Measurements from ENCODE around the gene SDF2. TPM values are rescaled to one million over a fixed set of nuclear protein-coding genes. Genes with fewer than 3 reads are reported as not detected.

The SDF2 gene
- total and polyA plus RNA-seq, 9 of the 15 experiments (the other 6 are each of a cell fraction or from before 2014, with no cell fraction given): 41.2 to 132 (median 65.6) TPM

- no peak for TF ChIP-seq ID3 (CRISPR knock-in tag; IDR thresholded peaks at IDR 0.05)
- TF ChIP-seq ID3 (tag; IDR thresholded peaks at IDR 0.05): no peak
These were observed 6.5 kb downstream of the SDF2 start (continued) for GRCh38 chr17:28655160-28655559.

- BruUV-seq (replicated peaks): no TSS peak
- peaks cover 21% of the 10 kb centered on the region for H3K79me2 ChIP-seq (ENCODE audit: control insufficient read depth, insufficient read depth, low read length)
- no peak overlapping the region for H3K9ac ChIP-seq (ENCODE audit: insufficient read depth in 1 of 2, low read depth in 2 of 2, low read length in 2 of 2)
- DNase-seq (ENCODE audit: extremely low read depth in 1 of 4, low spot score in 3 of 4) (no peak), ATAC-seq (no peak), FAIRE-seq (no peak)
- WGBS (ENCODE audit: insufficient coverage, low coverage, missing lambda C conversion rate): 88% methylated on average over 2 of the region's 2 CpGs
- H3K27me3 ChIP-seq (ENCODE audit: control insufficient read depth in 2 of 2, insufficient read depth in 2 of 2, low read length in 2 of 2): no peaks in the 10 kb centered on the region
- CTCF ChIA-PET (ENCODE audit: low intra/inter-chr PET ratio): interaction anchor here (1.3 kb wide), 1 partner anchor 28 kb away, joined by 3 read pairs; no protein-coding TSS in a partner anchor
- TF ChIP-seq MXD1 (CRISPR knock-in tag; IDR thresholded peaks at IDR 0.05; ENCODE audit: borderline replicate concordance, poor library complexity, severe bottlenecking) (no peak), ZBTB12 (CRISPR knock-in tag; IDR thresholded peaks at IDR 0.05) (no peak), FOXK1 (CRISPR knock-in tag; IDR thresholded peaks at IDR 0.05; ENCODE audit: borderline replicate concordance) (no peak)
- TF ChIP-seq, protein P1, sequence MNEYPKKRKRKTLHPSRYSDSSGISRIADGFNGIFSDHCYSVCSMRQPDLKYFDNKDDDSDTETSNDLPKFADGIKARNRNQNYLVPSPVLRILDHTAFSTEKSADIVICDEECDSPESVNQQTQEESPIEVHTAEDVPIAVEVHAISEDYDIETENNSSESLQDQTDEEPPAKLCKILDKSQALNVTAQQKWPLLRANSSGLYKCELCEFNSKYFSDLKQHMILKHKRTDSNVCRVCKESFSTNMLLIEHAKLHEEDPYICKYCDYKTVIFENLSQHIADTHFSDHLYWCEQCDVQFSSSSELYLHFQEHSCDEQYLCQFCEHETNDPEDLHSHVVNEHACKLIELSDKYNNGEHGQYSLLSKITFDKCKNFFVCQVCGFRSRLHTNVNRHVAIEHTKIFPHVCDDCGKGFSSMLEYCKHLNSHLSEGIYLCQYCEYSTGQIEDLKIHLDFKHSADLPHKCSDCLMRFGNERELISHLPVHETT (CRISPR knock-in tag; conservative IDR thresholded peaks at IDR 0.05 in 1 of 2, IDR thresholded peaks at IDR 0.05 in 1 of 2): no peak
- POLR2A ChIA-PET: interaction anchor here (0.6 to 2.1 kb wide), 9 partner anchors 9 to 152 kb away, joined by 3 to 15 read pairs (median 3); partner anchors contain the start of genes SDF2, SUPT6H and TLCD1
- intact Hi-C loops (cut with micrococcal nuclease) (loop anchor here (5.0 to 10.0 kb wide), 3 partner anchors 94 to 249 kb away; partner anchors contain the start of genes FAM222B, FLOT2 and TRAF4), in situ Hi-C loops (cut with MboI) (no loop called here)
- H3K9me1 ChIP-seq (ENCODE audit: control insufficient read depth, insufficient read depth, low read length): no peaks in the 10 kb centered on the region
- peaks cover under 1% of the 10 kb centered on the region; the same call in 1 of the 2 replicates for H4K20me1 ChIP-seq (replicated peaks; ENCODE audit: control insufficient read depth, insufficient read depth, low read length)
- H3K27ac ChIP-seq (ENCODE audit: extremely low read depth, low read depth, low read length): no peak overlapping the region
- no peak overlapping the region for H3K4me2 ChIP-seq (ENCODE audit: insufficient read depth, low read length)
- peaks cover 47% of the 10 kb centered on the region for H3K36me3 ChIP-seq (ENCODE audit: control insufficient read depth, insufficient read depth, low read length)
- H3K4me1 ChIP-seq (replicated peaks in 1 of 2; ENCODE audit: control insufficient read depth in 2 of 2, insufficient read depth in 2 of 2, low read length in 2 of 2): peaks cover 12 to 16% of the 10 kb centered on the region in 2 experiments
- H3K9me3 ChIP-seq (replicated peaks; ENCODE audit: control insufficient read depth, insufficient read depth, low read depth, low read length): no peaks in the 10 kb centered on the region
- no peak overlapping the region for H3K4me3 ChIP-seq
- H2AFZ ChIP-seq (ENCODE audit: low read depth, low read length): no peak overlapping the region
These were observed 13.0 kb downstream of the SDF2 start for GRCh38 chr17:28648698-28649097.
